GM23248 (cell line): ENCODE data around the gene SRC. TPM values are rescaled to one million over a fixed set of nuclear protein-coding genes. Genes with fewer than 3 reads are reported as not detected.

ENCODE experiments used
- DNase-seq: peaks from one replicate; pipeline ENCODE4 v3.0.0-alpha.2; 2015
- H2AFZ ChIP-seq: fragments of 200-600 bp; sonication (generic); 2 replicates; pipeline ENCODE4 v1.6.1; 2016; ENCODE audit warnings: antibody characterized with exemption
- H3F3A ChIP-seq: fragments of 200-600 bp; sonication (generic); 2 replicates; pipeline ENCODE4 v1.6.1; 2016; ENCODE audit warnings: mild to moderate bottlenecking, antibody characterized with exemption, mixed run types; ENCODE audit not compliant: insufficient read depth
- H3K27ac ChIP-seq: fragments of 200-600 bp; sonication (generic); 2 replicates; pipeline ENCODE4 v1.5.1; 2016; ENCODE audit warnings: mild to moderate bottlenecking
- H3K27me3 ChIP-seq: fragments of 200-600 bp; sonication (generic); replicated peaks from 2 replicates; pipeline ENCODE4 v1.6.1; 2016; ENCODE audit warnings: mild to moderate bottlenecking; ENCODE audit not compliant: insufficient read depth
- H3K36me3 ChIP-seq: fragments of 200-600 bp; sonication (generic); 2 replicates; pipeline ENCODE4 v1.6.1; 2016; ENCODE audit warnings: low read depth, mild to moderate bottlenecking
- H3K4me1 ChIP-seq: fragments of 200-600 bp; sonication (generic); 2 replicates; pipeline ENCODE4 v1.6.1; 2016; ENCODE audit warnings: mild to moderate bottlenecking; ENCODE audit not compliant: insufficient read depth
- H3K4me2 ChIP-seq: fragments of 200-600 bp; sonication (generic); one replicate; pipeline ENCODE4 v1.6.1; 2016; ENCODE audit warnings: mild to moderate bottlenecking; ENCODE audit not compliant: unreplicated experiment
- H3K4me3 ChIP-seq: fragments of 200-600 bp; sonication (generic); 2 replicates; pipeline ENCODE4 v1.5.1; 2016; ENCODE audit warnings: mild to moderate bottlenecking
- H3K79me2 ChIP-seq: fragments of 200-600 bp; sonication (generic); 2 replicates; pipeline ENCODE4 v1.6.1; 2016; ENCODE audit warnings: mild to moderate bottlenecking; ENCODE audit not compliant: insufficient read depth
- H3K9ac ChIP-seq: fragments of 200-600 bp; sonication (generic); 2 replicates; pipeline ENCODE4 v1.6.1; 2016; ENCODE audit warnings: mild to moderate bottlenecking
- H3K9me2 ChIP-seq: fragments of 200-600 bp; sonication (generic); 2 replicates; pipeline ENCODE4 v1.6.1; 2016; ENCODE audit warnings: mixed run types, mild to moderate bottlenecking, moderate library complexity; ENCODE audit not compliant: insufficient read depth
- H3K9me3 ChIP-seq: fragments of 200-600 bp; sonication (generic); one replicate; pipeline ENCODE4 v1.6.1; 2017; ENCODE audit warnings: low read depth
- H4K20me1 ChIP-seq: fragments of 200-600 bp; sonication (generic); 2 replicates; pipeline ENCODE4 v1.6.0; 2016; ENCODE audit not compliant: insufficient read depth
- EZH2 ChIP-seq: fragments of 200-600 bp; sonication (generic); IDR thresholded peaks from 2 replicates; pipeline ENCODE4 v1.6.1; 2018; ENCODE audit warnings: antibody characterized with exemption, mild to moderate bottlenecking; ENCODE audit not compliant: insufficient read depth, poor library complexity, severe bottlenecking
- EZH2phosphoT487 ChIP-seq: fragments of 200-600 bp; sonication (generic); IDR thresholded peaks from 2 replicates; pipeline ENCODE4 v1.6.1; 2018; ENCODE audit warnings: antibody characterized with exemption, moderate library complexity, mild to moderate bottlenecking, low read depth; ENCODE audit not compliant: insufficient read depth
- WGBS, 2 experiments: methylation state at CpG; one replicate each; pipeline ENCODE4 v1.1.6; 2015 to 2017; ENCODE audit warnings: low lambda C conversion rate in 2 of 2, low coverage in 1 of 2; ENCODE audit errors: missing lambda C conversion rate in 2 of 2; 5-methylcytosine and 5-hydroxymethylcytosine counted together
- in situ Hi-C: fragments of 300-500 bp; cut with MboI; formaldehyde crosslinking; loops from 2 replicates; pipeline ENCODE4 v1.15.0; 2020
- polyA plus RNA-seq: library from polyadenylated mRNA; unstranded; fragments of >200 nt; fragmentation: Nextera tagmentation; extraction: Ambion mirVana; gene quantifications from 2 replicates; pipeline ENCODE4 v1.2.1, GENCODE V29; 2016
- total RNA-seq: library from RNA; depleted of rRNA; stranded (reverse); fragments of >200 nt; shearing (Covaris generic); gene quantifications from 2 replicates; pipeline ENCODE4 v1.2.3, GENCODE V29; 2014

SRC gene
- total and polyA plus RNA-seq, 2 experiments from 2014 or later = 17.0 to 28.6 TPM

GRCh38 chr20:37392441-37393195, 46.7 kb downstream of the SRC start:
- Histone ChIP-seq H3K9me2 (no peaks in the 10 kb centered on the region), H4K20me1 (no peaks in the 10 kb centered on the region), H3K79me2 (no peaks in the 10 kb centered on the region), H3K9me3 (no peaks in the 10 kb centered on the region), H3K36me3 (no peaks in the 10 kb centered on the region; the same call in 1 of the 2 replicates), H3F3A (no peaks in the 10 kb centered on the region), H2AFZ (no peak overlapping the region), H3K4me1 (no peaks in the 10 kb centered on the region), H3K9ac (no peak overlapping the region), H3K27ac (no peak overlapping the region), H3K4me3 (no peak overlapping the region), H3K4me2 (no peak overlapping the region), H3K27me3 (no peaks in the 10 kb centered on the region)
- peak; percentile 55 for DNase-seq
- in situ Hi-C loops = loop anchor here (10.0 kb wide), 1 partner anchor 122 kb away; no protein-coding TSS in a partner anchor
- TF ChIP-seq EZH2 = no peak
- no peak for TF ChIP-seq EZH2phosphoT487
- WGBS, 2 experiments = 90 to 98% methylated on average over 9 to 16 of the region's 16 CpGs

GRCh38 chr20:37393196-37393862, 47.4 kb downstream of the SRC start:
- H3K27ac ChIP-seq = no peak overlapping the region
- no peaks in the 10 kb centered on the region for H3K9me3 ChIP-seq
- no peaks in the 10 kb centered on the region for H3F3A ChIP-seq
- no peaks in the 10 kb centered on the region for H3K4me1 ChIP-seq
- TF ChIP-seq EZH2phosphoT487 (no peak), EZH2 (no peak)
- no peaks in the 10 kb centered on the region for H3K27me3 ChIP-seq
- no peak for DNase-seq
- no peak overlapping the region for H3K4me2 ChIP-seq
- no peaks in the 10 kb centered on the region for H4K20me1 ChIP-seq
- H2AFZ ChIP-seq = no peak overlapping the region
- in situ Hi-C loops = loop anchor here (10.0 kb wide), 1 partner anchor 121 kb away; no protein-coding TSS in a partner anchor
- H3K9ac ChIP-seq = no peak overlapping the region
- no peak overlapping the region for H3K4me3 ChIP-seq
- no peaks in the 10 kb centered on the region for H3K9me2 ChIP-seq
- no peaks in the 10 kb centered on the region; the same call in 1 of the 2 replicates for H3K36me3 ChIP-seq
- H3K79me2 ChIP-seq = no peaks in the 10 kb centered on the region
- 54 to 59% methylated on average over 11 of the region's 11 CpGs for WGBS, 2 experiments

GRCh38 chr20:37393863-37394542, 48.1 kb downstream of the SRC start:
- no peak for DNase-seq
- in situ Hi-C loops = loop anchor here (10.0 kb wide), 1 partner anchor 121 kb away; no protein-coding TSS in a partner anchor
- H3K27me3 ChIP-seq = no peaks in the 10 kb centered on the region
- peaks cover 3% of the 10 kb centered on the region; the same call in 1 of the 2 replicates for H3K36me3 ChIP-seq
- H3K9ac ChIP-seq = no peak overlapping the region
- no peak overlapping the region for H3K4me2 ChIP-seq
- no peaks in the 10 kb centered on the region for H4K20me1 ChIP-seq
- no peak for TF ChIP-seq EZH2phosphoT487
- H3K79me2 ChIP-seq = no peaks in the 10 kb centered on the region
- H3K27ac ChIP-seq = no peak overlapping the region
- no peaks in the 10 kb centered on the region for H3K9me2 ChIP-seq
- H3K4me3 ChIP-seq = no peak overlapping the region
- no peak overlapping the region for H2AFZ ChIP-seq
- no peaks in the 10 kb centered on the region for H3F3A ChIP-seq
- no peaks in the 10 kb centered on the region for H3K9me3 ChIP-seq
- 83 to 84% methylated on average over 22 of the region's 22 CpGs for WGBS, 2 experiments
- no peaks in the 10 kb centered on the region for H3K4me1 ChIP-seq
